GM18907 (cell line): Measurements from ENCODE around the gene KIRREL3.

Experiments
- ATAC-seq: cut with Tn5 transposase; IDR thresholded peaks from one replicate; pipeline ENCODE4 v1.9.1; 2021; ENCODE audit warnings: mild to moderate bottlenecking, moderate library complexity; ENCODE audit not compliant: unreplicated experiment

KIRREL3 gene

GRCh38 chr11:126878913-126879482, 121.6 kb downstream of the KIRREL3 start:
- ATAC-seq = no peak

DNA sequence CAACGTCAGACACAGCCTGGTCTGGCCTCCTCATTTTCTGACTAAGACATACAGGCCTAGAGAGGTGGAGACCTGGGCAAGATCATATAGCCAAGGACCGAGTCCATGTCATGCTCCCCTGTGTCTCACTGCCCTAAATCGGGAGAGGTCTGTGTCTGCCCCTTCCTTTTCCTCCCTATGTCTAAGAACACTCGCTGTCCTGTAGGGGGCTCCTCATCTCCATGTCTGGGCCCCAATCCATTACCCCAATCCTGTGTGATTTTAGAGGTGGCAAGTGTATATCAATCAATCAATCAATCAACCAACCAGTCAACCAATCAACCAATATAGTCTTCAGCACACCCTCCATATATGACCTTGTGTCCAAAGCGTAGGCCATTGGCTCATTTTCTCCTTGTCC, 125.7 kb downstream of the KIRREL3 start:
- ATAC-seq = no peak

- ATAC-seq = no peak
Measured at GRCh38 chr11:126874276-126874675, 126.3 kb downstream of the KIRREL3 start.

DNA sequence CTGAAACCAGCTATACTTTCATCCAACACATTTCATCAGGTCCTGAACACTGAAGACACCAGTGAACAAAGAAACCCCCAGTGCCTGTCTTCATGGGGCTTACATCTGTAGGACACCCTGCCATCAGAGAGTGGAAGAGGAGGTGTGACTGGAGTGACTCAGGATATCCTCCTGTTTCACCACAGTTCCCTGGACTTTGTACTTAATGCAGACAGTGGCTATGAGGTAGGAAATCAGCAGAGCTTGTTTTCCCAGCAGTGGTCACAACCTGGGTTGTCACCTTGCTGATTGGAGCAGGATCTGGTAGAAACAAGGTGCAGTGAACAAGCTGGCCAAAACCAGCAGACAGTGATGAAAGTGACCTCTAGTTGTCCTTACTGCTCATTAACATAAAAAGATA, 128.8 kb downstream of the KIRREL3 start:
- no peak for ATAC-seq

GRCh38 chr11:126870021-126870420, 130.5 kb downstream of the KIRREL3 start:
- no peak for ATAC-seq

DNA sequence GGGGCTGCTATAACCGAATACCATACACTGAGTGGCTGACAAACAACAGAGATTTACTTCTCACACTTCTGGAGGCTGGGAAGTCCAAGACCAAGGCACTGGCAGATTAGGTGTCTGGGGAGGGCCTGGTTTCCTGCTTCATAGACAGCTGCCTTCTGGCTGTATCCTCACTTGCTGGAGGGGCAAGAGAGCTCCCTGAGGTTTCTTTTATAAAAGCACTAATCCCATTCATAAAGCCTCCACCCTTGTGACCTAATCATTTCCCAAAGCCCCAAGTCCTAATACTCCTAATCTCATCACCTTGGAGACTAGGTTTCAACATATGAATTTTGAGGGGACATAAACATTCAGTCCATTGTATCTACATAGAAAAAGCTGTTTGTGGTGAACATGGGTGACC, 131.8 kb downstream of the KIRREL3 start:
- ATAC-seq = no peak

DNA sequence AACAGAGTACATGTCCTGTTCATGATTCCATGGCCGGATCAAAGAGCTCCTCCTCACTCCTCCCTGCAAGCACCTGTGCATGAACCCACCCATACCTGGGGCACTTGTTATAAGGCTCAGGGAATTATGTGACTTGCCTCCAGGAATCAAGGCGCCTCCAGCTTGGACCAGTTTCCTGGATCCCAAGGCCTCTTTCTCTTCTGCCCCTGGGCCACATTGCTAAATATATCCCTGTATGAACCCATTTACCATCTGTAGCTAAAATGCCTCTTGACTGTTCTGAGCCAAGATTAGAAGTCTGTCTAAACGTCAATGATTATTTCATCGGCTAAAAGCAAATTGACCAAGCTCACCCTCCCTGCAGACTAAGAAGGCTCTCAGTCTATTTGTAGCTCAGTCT, 135.6 kb downstream of the KIRREL3 start:
- no peak for ATAC-seq

- peak; percentile 41 for ATAC-seq
Measured at GRCh38 chr11:126863294-126863997, 137.1 kb downstream of the KIRREL3 start.

DNA sequence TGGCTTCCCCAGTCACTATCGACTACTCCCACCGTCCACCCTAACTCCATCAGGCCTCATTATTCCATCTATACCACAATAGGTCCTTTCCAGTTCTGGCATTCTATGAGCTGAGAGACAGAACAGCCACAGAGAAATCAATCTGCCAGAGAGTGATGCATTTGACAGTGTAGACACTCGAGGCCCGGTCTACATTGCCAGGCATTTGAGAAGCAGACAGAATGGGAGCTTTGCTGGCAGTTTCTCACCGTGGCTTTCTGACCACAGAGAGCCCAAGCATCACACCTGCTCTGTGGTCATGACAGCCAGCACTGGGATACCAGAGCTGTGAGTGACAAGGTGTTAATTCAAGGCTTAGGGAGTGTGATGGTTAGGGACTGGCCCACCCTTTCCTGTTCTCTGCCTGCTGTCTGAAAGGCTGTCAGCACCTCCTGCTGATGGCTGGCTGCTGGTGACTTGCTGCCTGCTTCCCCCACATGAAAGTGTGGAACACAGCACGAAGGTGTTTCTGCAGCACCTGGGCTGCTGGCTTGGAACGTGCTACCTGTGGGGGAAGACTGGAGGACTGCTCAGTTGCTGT, 137.8 kb downstream of the KIRREL3 start:
- peak; percentile 79 for ATAC-seq

GRCh38 chr11:126861796-126862459, 138.6 kb downstream of the KIRREL3 start:
- ATAC-seq = no peak

DNA sequence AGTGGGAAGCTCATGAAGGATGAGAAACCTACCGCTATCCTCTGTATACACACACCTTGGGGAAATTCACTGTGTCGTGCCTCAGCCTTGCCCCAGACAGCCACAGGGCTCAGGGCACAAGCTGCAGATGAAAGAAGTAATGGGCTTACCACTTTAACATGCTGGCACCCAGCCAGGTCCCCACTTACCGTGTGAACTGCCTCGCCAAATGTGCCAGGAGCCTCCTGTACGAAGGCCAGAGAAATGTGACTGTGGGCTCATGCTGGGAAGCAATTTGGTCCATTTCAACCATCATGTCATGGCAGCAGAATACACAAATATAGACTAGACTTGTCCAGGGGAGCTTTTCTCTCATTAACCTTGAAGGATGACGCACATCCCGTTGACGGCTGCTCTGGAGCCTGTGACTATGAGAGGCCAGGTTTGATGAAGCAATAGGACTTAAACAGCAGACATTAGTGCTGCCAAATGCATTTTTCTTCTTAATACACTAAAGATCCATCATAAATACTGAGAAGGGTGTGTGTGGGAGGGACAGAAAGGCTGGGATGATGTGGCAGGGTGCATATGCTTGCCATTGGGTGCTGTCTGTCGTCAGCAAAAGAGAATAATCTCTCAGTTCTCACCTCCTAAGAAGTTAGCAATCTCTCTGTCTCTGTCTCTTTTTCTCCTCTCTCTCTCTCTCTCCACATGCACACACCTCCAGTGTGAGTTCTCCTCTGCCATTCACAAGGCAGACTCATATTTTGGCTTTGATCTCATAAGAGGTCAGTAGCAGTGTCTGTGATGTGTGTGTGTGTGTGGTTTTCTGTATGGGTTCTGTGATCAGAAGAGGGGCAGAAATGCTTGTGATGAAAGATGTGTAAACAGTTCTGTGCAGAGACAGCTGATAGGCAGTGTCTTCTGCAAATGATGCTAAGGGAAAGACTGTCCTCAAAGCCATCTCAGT, 142.4 kb downstream of the KIRREL3 start:
- ATAC-seq = no peak

GRCh38 chr11:126855536-126855935, 145.0 kb downstream of the KIRREL3 start:
- ATAC-seq = no peak

DNA sequence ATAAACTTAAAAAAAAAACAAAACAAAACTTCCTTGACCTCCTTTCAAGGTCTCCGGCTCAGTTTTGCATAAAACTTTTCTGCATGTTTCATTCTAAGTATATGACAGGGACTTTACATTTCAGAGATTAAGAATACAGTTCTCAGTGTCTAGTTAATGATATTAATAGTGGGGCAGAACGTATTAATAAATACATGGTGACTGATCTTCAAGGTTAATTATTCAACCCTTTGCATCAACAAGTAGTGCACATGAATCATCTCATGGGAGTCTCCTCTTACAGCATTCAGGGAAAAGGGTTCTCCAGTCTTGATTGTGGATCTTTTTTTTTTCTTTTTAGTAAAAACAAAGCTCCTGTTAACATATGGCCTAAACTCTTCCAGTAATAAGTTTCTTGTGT, 146.8 kb downstream of the KIRREL3 start:
- peak; percentile 83 for ATAC-seq

- ATAC-seq = no peak
Measured at GRCh38 chr11:126844789-126845188, 155.8 kb downstream of the KIRREL3 start.

GRCh38 chr11:126843096-126843495, 157.5 kb downstream of the KIRREL3 start:
- no peak for ATAC-seq

- no peak for ATAC-seq
Measured at GRCh38 chr11:126841999-126842398, 158.6 kb downstream of the KIRREL3 start.

GRCh38 chr11:126840975-126841374, 159.6 kb downstream of the KIRREL3 start:
- ATAC-seq = no peak

DNA sequence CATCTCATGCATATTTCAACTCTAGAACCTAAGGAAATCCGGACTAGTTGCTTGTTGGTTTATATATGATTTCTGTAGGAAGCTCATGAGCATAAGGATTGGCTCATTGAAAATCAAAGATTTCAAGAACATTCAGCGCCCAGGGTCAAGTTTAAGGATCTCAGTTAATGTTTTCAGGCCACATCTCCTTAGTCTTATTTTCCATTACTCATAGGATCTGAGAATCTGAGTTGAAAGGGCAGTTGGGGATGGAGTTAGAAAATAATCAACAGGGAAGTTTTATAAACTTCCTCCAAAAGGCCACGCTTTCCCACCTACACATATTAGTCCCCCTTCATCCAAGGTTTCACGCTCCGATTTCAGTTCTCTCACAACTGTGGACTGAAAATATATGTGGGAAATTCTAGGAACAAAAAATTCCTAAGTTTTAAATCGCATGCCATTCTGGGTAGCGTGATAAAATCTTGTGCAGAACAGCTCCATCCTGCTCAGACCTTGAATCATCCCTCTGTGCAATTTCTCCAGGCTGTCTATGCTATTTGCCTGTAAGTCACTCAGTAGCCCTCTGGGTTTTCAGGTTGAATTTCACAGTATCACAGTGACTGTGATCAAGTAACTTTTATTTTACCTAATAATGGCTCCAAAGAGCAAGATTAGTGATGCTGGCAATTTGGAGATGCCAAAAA, 160.2 kb downstream of the KIRREL3 start:
- no peak for ATAC-seq

DNA sequence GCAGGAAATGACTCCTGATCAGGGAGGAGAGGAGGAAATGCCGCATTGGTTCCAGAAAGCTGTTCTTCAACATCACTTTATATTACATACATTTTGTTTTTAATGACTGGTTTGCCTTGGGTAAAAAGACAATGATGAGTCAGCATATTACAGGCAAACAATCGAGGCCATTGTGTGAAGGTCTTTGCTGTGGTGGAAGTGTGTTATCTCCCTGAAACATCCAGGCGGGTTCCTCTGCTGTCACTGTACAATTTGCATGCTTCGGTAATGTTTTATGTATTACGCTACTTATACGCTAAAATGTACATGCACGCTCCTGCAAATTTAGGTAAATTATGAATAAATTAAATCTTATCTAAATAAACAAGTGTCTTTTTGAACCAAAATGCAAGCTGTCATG, 161.1 kb downstream of the KIRREL3 start:
- ATAC-seq = no peak

DNA sequence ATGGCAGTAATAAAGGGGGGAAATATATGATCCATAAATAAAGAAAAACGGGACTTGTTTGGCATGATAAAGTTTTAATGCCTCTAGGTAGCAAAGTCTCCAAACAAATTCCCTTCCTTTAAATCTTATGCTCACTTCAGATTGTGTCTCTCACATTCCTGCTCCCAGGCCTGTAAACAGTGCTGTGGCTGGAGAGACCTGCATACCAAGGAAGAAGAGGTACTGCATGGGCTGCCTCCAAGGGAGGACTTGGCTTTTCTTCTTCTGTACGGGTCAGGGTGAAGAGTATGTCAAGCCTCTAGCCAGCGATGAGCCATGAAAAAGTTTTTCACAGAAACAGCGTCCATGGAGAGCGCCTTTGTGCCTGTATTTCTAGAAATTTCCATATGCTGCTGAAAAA, 161.8 kb downstream of the KIRREL3 start:
- ATAC-seq = no peak
